Neural cell (in vitro differentiated cells): ENCODE data around the gene PTTG1. TPM values are rescaled to one million over a fixed set of nuclear protein-coding genes. Genes with fewer than 3 reads are reported as not detected.

Experiments used
- H2AFZ ChIP-seq: fragments of 200-600, 300-800 bp; sonication (generic), shearing (Covaris generic); 2 replicates; pipeline ENCODE4 v1.6.0; 2014; ENCODE audit warnings: low read depth, mild to moderate bottlenecking, antibody characterized with exemption, low read length, moderate library complexity
- H3F3A ChIP-seq: fragments of 200-600 bp; shearing (Covaris generic); 2 replicates; pipeline ENCODE4 v1.6.1; 2016; ENCODE audit warnings: mild to moderate bottlenecking, moderate library complexity, mixed read lengths, antibody characterized with exemption, low read length; ENCODE audit not compliant: insufficient read depth, poor library complexity, severe bottlenecking
- H3K27ac ChIP-seq: fragments of 200-600, 300-800 bp; sonication (generic), shearing (Covaris generic); 2 replicates; pipeline ENCODE4 v1.5.1; 2014; ENCODE audit warnings: mild to moderate bottlenecking, low read length, moderate library complexity
- H3K27me3 ChIP-seq: fragments of 300-800, 200-600 bp; sonication (generic), shearing (Covaris generic); 2 replicates; pipeline ENCODE4 v1.6.0; 2014; ENCODE audit warnings: mild to moderate bottlenecking, low read depth, low read length, moderate library complexity; ENCODE audit not compliant: insufficient read depth
- H3K36me3 ChIP-seq: fragments of 300-800, 200-600 bp; sonication (generic), shearing (Covaris generic); 2 replicates; pipeline ENCODE4 v1.5.1; 2014; ENCODE audit warnings: mild to moderate bottlenecking, antibody characterized with exemption, low read length, moderate library complexity; ENCODE audit not compliant: insufficient read depth
- H3K4me2 ChIP-seq: fragments of 300-800, 200-600 bp; sonication (generic), shearing (Covaris generic); 2 replicates; pipeline ENCODE4 v1.6.0; 2014; ENCODE audit warnings: mild to moderate bottlenecking, low read length
- H3K4me3 ChIP-seq: fragments of 300-800, 200-600 bp; sonication (generic), shearing (Covaris generic); 2 replicates; pipeline ENCODE4 v1.5.1; 2014; ENCODE audit warnings: mild to moderate bottlenecking, low read length, moderate library complexity
- H3K79me2 ChIP-seq: fragments of 200-600 bp; shearing (Covaris generic); replicated peaks from 2 replicates; pipeline ENCODE4 v1.6.0; 2014; ENCODE audit warnings: mild to moderate bottlenecking, low read length, moderate library complexity; ENCODE audit not compliant: insufficient read depth
- H3K9ac ChIP-seq: fragments of 300-800, 200-600 bp; sonication (generic), shearing (Covaris generic); 2 replicates; pipeline ENCODE4 v1.6.1; 2016; ENCODE audit warnings: mild to moderate bottlenecking, low read length, mixed read lengths
- H3K9me2 ChIP-seq: fragments of 200-600 bp; shearing (Covaris generic); 2 replicates; pipeline ENCODE4 v1.6.1; 2016; ENCODE audit warnings: mild to moderate bottlenecking, low read length, mixed read lengths; ENCODE audit not compliant: insufficient read depth
- H3K9me3 ChIP-seq: fragments of 200-600, 300-800 bp; sonication (generic), shearing (Covaris generic); 2 replicates; pipeline ENCODE4 v1.6.1; 2016; ENCODE audit warnings: mild to moderate bottlenecking, mixed run types, low read length, moderate library complexity, mixed read lengths
- H4K20me1 ChIP-seq: fragments of 200-600 bp; shearing (Covaris generic); 2 replicates; pipeline ENCODE4 v1.6.1; 2016; ENCODE audit warnings: mild to moderate bottlenecking, mixed run types; ENCODE audit not compliant: insufficient read depth
- CTCF ChIP-seq: fragments of 450-650 bp; IDR thresholded peaks from 2 replicates; pipeline ENCODE4 v1.5.1; 2014; ENCODE audit warnings: antibody characterized with exemption, mild to moderate bottlenecking, moderate library complexity; ENCODE audit not compliant: poor library complexity, severe bottlenecking
- EP300 ChIP-seq: fragments of 450-650 bp; conservative IDR thresholded peaks from 2 replicates; pipeline ENCODE4 v1.6.1; 2014; ENCODE audit warnings: antibody characterized with exemption, mild to moderate bottlenecking, moderate library complexity; ENCODE audit not compliant: poor library complexity, severe bottlenecking
- EZH2 ChIP-seq: fragments of 200-600, 300-800 bp; shearing (Covaris generic), sonication (generic); IDR thresholded peaks from 2 replicates; pipeline ENCODE4 v1.6.1; 2014; ENCODE audit warnings: antibody characterized with exemption, low read length, borderline replicate concordance, mild to moderate bottlenecking; ENCODE audit not compliant: insufficient read depth, poor library complexity, severe bottlenecking
- MXI1 ChIP-seq: fragments of 450-650 bp; conservative IDR thresholded peaks from 2 replicates; pipeline ENCODE4 v1.6.1; 2014; ENCODE audit warnings: antibody characterized with exemption, mild to moderate bottlenecking; ENCODE audit not compliant: poor library complexity, severe bottlenecking
- POLR2AphosphoS5 ChIP-seq: IDR thresholded peaks from 2 replicates; pipeline ENCODE4 v1.6.1; 2012
- RAD21 ChIP-seq: fragments of 450-650 bp; conservative IDR thresholded peaks from 2 replicates; pipeline ENCODE4 v1.6.1; 2014; ENCODE audit warnings: antibody characterized with exemption, mild to moderate bottlenecking, moderate library complexity
- REST ChIP-seq: IDR thresholded peaks from 2 replicates; pipeline ENCODE4 v1.6.1; 2012; ENCODE audit warnings: borderline replicate concordance
- SMC3 ChIP-seq: fragments of 450-650 bp; conservative IDR thresholded peaks from 2 replicates; pipeline ENCODE4 v1.6.1; 2014; ENCODE audit warnings: antibody characterized with exemption, mild to moderate bottlenecking, moderate library complexity; ENCODE audit not compliant: poor library complexity
- TAF1 ChIP-seq: IDR thresholded peaks from 2 replicates; pipeline ENCODE4 v1.6.1; 2012; ENCODE audit warnings: low read depth
- polyA plus RNA-seq: library from polyadenylated mRNA; depleted of rRNA; stranded (reverse); fragments of >200 nt; gene quantifications from 2 replicates; pipeline ENCODE4 v1.2.3, GENCODE V29; 2014

The PTTG1 gene
- polyA plus RNA-seq, 1 donor from 2014 or later = 42.6 TPM

- peak overlapping the region; percentile 31 for H3K4me3 ChIP-seq
- H3K27ac ChIP-seq = no peak overlapping the region
- H3K9me2 ChIP-seq = no peaks in the 10 kb centered on the region
- TF ChIP-seq CTCF = no peak
- no peak for TF ChIP-seq EP300
- TF ChIP-seq REST = no peak
- TF ChIP-seq EZH2 = no peak
- TF ChIP-seq POLR2AphosphoS5 = no peak
- TF ChIP-seq SMC3 = no peak
- no peak for TF ChIP-seq TAF1
- no peak for TF ChIP-seq MXI1
- no peak for TF ChIP-seq RAD21
- H3K4me2 ChIP-seq = no peak overlapping the region
- no peak overlapping the region for H3K9ac ChIP-seq
- H3K36me3 ChIP-seq = no peaks in the 10 kb centered on the region
- peaks cover 10% of the 10 kb centered on the region for H3F3A ChIP-seq
- no peaks in the 10 kb centered on the region for H3K27me3 ChIP-seq
- H3K79me2 ChIP-seq = peaks cover 28% of the 10 kb centered on the region
- no peak overlapping the region for H2AFZ ChIP-seq
- no peaks in the 10 kb centered on the region for H3K9me3 ChIP-seq
- no peaks in the 10 kb centered on the region for H4K20me1 ChIP-seq
Measured at GRCh38 chr5:160397492-160397891, 24.2 kb upstream of the PTTG1 start.

- peak overlapping the region; percentile 91 for H3K9ac ChIP-seq
- peak overlapping the region; percentile 70 for H3K4me3 ChIP-seq
- no peaks in the 10 kb centered on the region for H3K36me3 ChIP-seq
- H3K27me3 ChIP-seq = no peaks in the 10 kb centered on the region
- H2AFZ ChIP-seq = no peak overlapping the region
- no peaks in the 10 kb centered on the region for H3K9me2 ChIP-seq
- no peak overlapping the region for H3K27ac ChIP-seq
- no peak for TF ChIP-seq MXI1
- TF ChIP-seq EZH2 = no peak
- no peak for TF ChIP-seq CTCF
- H3K9me3 ChIP-seq = no peaks in the 10 kb centered on the region
- H3K79me2 ChIP-seq = peaks cover 28% of the 10 kb centered on the region
- peaks cover 10% of the 10 kb centered on the region for H3F3A ChIP-seq
- peak overlapping the region; percentile 96 for H3K4me2 ChIP-seq
- no peaks in the 10 kb centered on the region for H4K20me1 ChIP-seq
Measured at GRCh38 chr5:160398806-160399205, 22.8 kb upstream of the PTTG1 start.
